SK-N-SH (cell line): Measurements from ENCODE around the gene MAML3. TPM values are rescaled to one million over a fixed set of nuclear protein-coding genes. Genes with fewer than 3 reads are reported as not detected.
A peak's percentile ranks its signal among the peaks of the same experiment; 100 is the strongest.

Experiments
- CTCF ChIA-PET: fragments of 300-600, 350-600 bp; formaldehyde crosslinking; extraction: SDS; loops from one replicate; lab custom pipeline; 2021; lab: Yijun Ruan, JAX
- POLR2A ChIA-PET: fragments of 350-600 bp; sonication (Branson Sonifier 250); formaldehyde crosslinking; extraction: SDS; loops from one replicate; lab custom pipeline; 2020; ENCODE audit warnings: antibody characterized with exemption, inconsistent platforms; lab: Yijun Ruan, JAX
- DNase-seq: peaks from one replicate; pipeline ENCODE4 v3.0.0; 2012
- H2AFZ ChIP-seq: fragments of 200-600 bp; sonication (generic); 2 replicates; pipeline ENCODE4 v1.8.1; 2016; ENCODE audit warnings: antibody characterized with exemption, mild to moderate bottlenecking, low read depth
- H3F3A ChIP-seq: fragments of 200-600 bp; sonication (generic); replicated peaks from 2 replicates; pipeline ENCODE3; 2016; ENCODE audit warnings: antibody characterized with exemption, mild to moderate bottlenecking; ENCODE audit not compliant: insufficient read depth
- H3K27ac ChIP-seq, 2 experiments: fragments of 200-500 bp in 1 of 2; fragments of 200-600 bp in 1 of 2; sonication (Bioruptor generic) in 1 of 2; sonication (generic), shearing (Covaris generic) in 1 of 2; 2 replicates each; pipeline versions ENCODE4 v1.5.1 to v1.6.1; 2014 to 2016; ENCODE audit warnings: low read depth in 2 of 2, inconsistent platforms in 1 of 2, low read length in 1 of 2, mild to moderate bottlenecking in 1 of 2, mixed read lengths in 1 of 2
- H3K27me3 ChIP-seq: fragments of 200-600 bp; sonication (generic), shearing (Covaris generic); 2 replicates; pipeline ENCODE4 v1.6.1; 2016; ENCODE audit warnings: mixed run types; ENCODE audit not compliant: insufficient read depth
- H3K36me3 ChIP-seq, 2 experiments: fragments of 200-500 bp in 1 of 2; fragments of 200-600 bp in 1 of 2; sonication (Bioruptor generic) in 1 of 2; sonication (generic) in 1 of 2; replicated peaks in 1 of 2; 2 replicates each; pipeline versions ENCODE3 to v1.5.1; 2014 to 2016; ENCODE audit warnings: low read length in 1 of 2, mild to moderate bottlenecking in 1 of 2; ENCODE audit not compliant: insufficient read depth in 2 of 2, control insufficient read depth in 1 of 2
- H3K4me1 ChIP-seq, 2 experiments: fragments of 200-500 bp in 1 of 2; fragments of 200-600 bp in 1 of 2; sonication (Bioruptor generic) in 1 of 2; sonication (generic), shearing (Covaris generic) in 1 of 2; 2 replicates each; pipeline versions ENCODE4 v1.5.1 to v1.6.1; 2014 to 2016; ENCODE audit warnings: low read depth in 1 of 2, low read length in 1 of 2, mixed run types in 1 of 2; ENCODE audit not compliant: insufficient read depth in 2 of 2, control insufficient read depth in 1 of 2
- H3K4me2 ChIP-seq: fragments of 200-600 bp; sonication (generic), shearing (Covaris generic); 2 replicates; pipeline ENCODE4 v1.6.1; 2017; ENCODE audit warnings: mixed run types
- H3K4me3 ChIP-seq, 2 experiments: fragments of 200-500 bp in 1 of 2; fragments of 200-600 bp in 1 of 2; sonication (Bioruptor generic) in 1 of 2; sonication (generic), shearing (Covaris generic) in 1 of 2; 2 replicates each; pipeline versions ENCODE4 v1.5.1 to v1.8.1; 2014 to 2016; ENCODE audit warnings: low read depth in 2 of 2, inconsistent platforms in 1 of 2, low read length in 1 of 2, mild to moderate bottlenecking in 1 of 2, mixed read lengths in 1 of 2, moderate library complexity in 1 of 2
- H3K79me2 ChIP-seq: fragments of 200-600 bp; sonication (generic); 2 replicates; pipeline ENCODE4 v1.8.1; 2017; ENCODE audit warnings: mild to moderate bottlenecking; ENCODE audit not compliant: insufficient read depth
- H3K9ac ChIP-seq: fragments of 200-600 bp; sonication (generic); 2 replicates; pipeline ENCODE4 v1.6.1; 2017; ENCODE audit warnings: mixed run types
- H3K9me2 ChIP-seq: fragments of 200-600 bp; sonication (generic); 2 replicates; pipeline ENCODE4 v1.6.1; 2017; ENCODE audit warnings: mixed run types
- H3K9me3 ChIP-seq: fragments of 200-600 bp; sonication (generic); 2 replicates; pipeline ENCODE4 v1.6.1; 2017; ENCODE audit warnings: mixed run types, mild to moderate bottlenecking, moderate library complexity
- H4K20me1 ChIP-seq: fragments of 200-600 bp; sonication (generic); 2 replicates; pipeline ENCODE4 v1.6.1; 2017; ENCODE audit warnings: mild to moderate bottlenecking, mixed run types; ENCODE audit not compliant: insufficient read depth
- ELF1 ChIP-seq: IDR thresholded peaks from 2 replicates; pipeline ENCODE4 v1.4.0; 2012
- EP300 ChIP-seq, 2 experiments: IDR thresholded peaks; 2 replicates each; pipeline versions ENCODE4 v1.4.0 to v1.6.1; 2012; ENCODE audit warnings: borderline replicate concordance in 1 of 2, low read depth in 1 of 2, low read length in 1 of 2
- EZH2phosphoT487 ChIP-seq: fragments of 200-600 bp; sonication (generic); IDR thresholded peaks from 2 replicates; pipeline ENCODE4 v1.6.1; 2017; ENCODE audit warnings: low read depth, mixed run types, mild to moderate bottlenecking, antibody characterized with exemption, moderate library complexity, borderline replicate concordance
- FOXJ3 ChIP-seq: sonication (generic); formaldehyde crosslinking; IDR thresholded peaks from 2 replicates; pipeline ENCODE4 v1.5.1; 2020; ENCODE audit warnings: mild to moderate bottlenecking, missing genetic modification reagents
- FOXM1 ChIP-seq: IDR thresholded peaks from 2 replicates; pipeline ENCODE4 v1.4.0; 2012; ENCODE audit warnings: low read depth, mild to moderate bottlenecking
- GABPA ChIP-seq: IDR thresholded peaks from 2 replicates; pipeline ENCODE4 v1.4.0; 2012; ENCODE audit warnings: low read depth, mild to moderate bottlenecking
- JUND ChIP-seq: IDR thresholded peaks from 2 replicates; pipeline ENCODE4 v1.4.0; 2012
- MAX ChIP-seq: IDR thresholded peaks from 2 replicates; pipeline ENCODE4 v1.4.0; 2012; ENCODE audit warnings: low read depth
- POLR2AphosphoS5 ChIP-seq: IDR thresholded peaks from 2 replicates; pipeline ENCODE4 v1.6.1; 2012; ENCODE audit warnings: low read depth, low read length
- RAD21 ChIP-seq: IDR thresholded peaks from 2 replicates; pipeline ENCODE4 v1.6.1; 2012; ENCODE audit warnings: mild to moderate bottlenecking, low read length
- REST ChIP-seq: IDR thresholded peaks from 2 replicates; pipeline ENCODE4 v1.6.1; 2012; ENCODE audit warnings: mild to moderate bottlenecking, low read depth, low read length, moderate library complexity
- RXRA ChIP-seq: IDR thresholded peaks from 2 replicates; pipeline ENCODE4 v1.4.0; 2012; ENCODE audit warnings: low read depth, mild to moderate bottlenecking, borderline replicate concordance
- SIN3A ChIP-seq: IDR thresholded peaks from 2 replicates; pipeline ENCODE4 v1.6.1; 2012; ENCODE audit warnings: low read depth, mild to moderate bottlenecking, low read length, moderate library complexity, borderline replicate concordance
- SMC3 ChIP-seq: IDR thresholded peaks from 2 replicates; pipeline ENCODE4 v1.6.1; 2012; ENCODE audit warnings: low read depth, low read length, improper control_type of control experiment
- TAF1 ChIP-seq: IDR thresholded peaks from 2 replicates; pipeline ENCODE4 v1.6.1; 2012; ENCODE audit warnings: low read depth, mild to moderate bottlenecking, low read length, moderate library complexity, borderline replicate concordance
- TCF12 ChIP-seq: IDR thresholded peaks from 2 replicates; pipeline ENCODE4 v1.4.0; 2012
- TEAD4 ChIP-seq: IDR thresholded peaks from 2 replicates; pipeline ENCODE4 v1.4.0; 2012; ENCODE audit warnings: mild to moderate bottlenecking, borderline replicate concordance; ENCODE audit not compliant: insufficient read depth
- YY1 ChIP-seq: IDR thresholded peaks from 2 replicates; pipeline ENCODE4 v1.4.0; 2012; ENCODE audit warnings: low read depth, mild to moderate bottlenecking
- WGBS: methylation state at CpG from one replicate; pipeline ENCODE4 v1.1.6; 2017; ENCODE audit warnings: low lambda C conversion rate; 5-methylcytosine and 5-hydroxymethylcytosine counted together
- polyA plus RNA-seq, 3 experiments: library from polyadenylated mRNA; depleted of rRNA; stranded (reverse); fragments of >200 nt; gene quantifications; 2 replicates each; pipeline ENCODE4 v1.2.3, GENCODE V29; 2012
- TF ChIP-seq, protein P1 (sequence below): fragments of 150-350 bp; IDR thresholded peaks from 2 replicates; pipeline ENCODE4 v1.6.1; 2017; ENCODE audit warnings: antibody characterized with exemption, low read length, low read depth, borderline replicate concordance
- TF ChIP-seq, protein P2 (sequence below): IDR thresholded peaks from 2 replicates; pipeline ENCODE4; 2012

Gene MAML3
- polyA plus RNA-seq, 1 of the 3 experiments (the other 2 are of a cell fraction): 5.3 TPM

DNA sequence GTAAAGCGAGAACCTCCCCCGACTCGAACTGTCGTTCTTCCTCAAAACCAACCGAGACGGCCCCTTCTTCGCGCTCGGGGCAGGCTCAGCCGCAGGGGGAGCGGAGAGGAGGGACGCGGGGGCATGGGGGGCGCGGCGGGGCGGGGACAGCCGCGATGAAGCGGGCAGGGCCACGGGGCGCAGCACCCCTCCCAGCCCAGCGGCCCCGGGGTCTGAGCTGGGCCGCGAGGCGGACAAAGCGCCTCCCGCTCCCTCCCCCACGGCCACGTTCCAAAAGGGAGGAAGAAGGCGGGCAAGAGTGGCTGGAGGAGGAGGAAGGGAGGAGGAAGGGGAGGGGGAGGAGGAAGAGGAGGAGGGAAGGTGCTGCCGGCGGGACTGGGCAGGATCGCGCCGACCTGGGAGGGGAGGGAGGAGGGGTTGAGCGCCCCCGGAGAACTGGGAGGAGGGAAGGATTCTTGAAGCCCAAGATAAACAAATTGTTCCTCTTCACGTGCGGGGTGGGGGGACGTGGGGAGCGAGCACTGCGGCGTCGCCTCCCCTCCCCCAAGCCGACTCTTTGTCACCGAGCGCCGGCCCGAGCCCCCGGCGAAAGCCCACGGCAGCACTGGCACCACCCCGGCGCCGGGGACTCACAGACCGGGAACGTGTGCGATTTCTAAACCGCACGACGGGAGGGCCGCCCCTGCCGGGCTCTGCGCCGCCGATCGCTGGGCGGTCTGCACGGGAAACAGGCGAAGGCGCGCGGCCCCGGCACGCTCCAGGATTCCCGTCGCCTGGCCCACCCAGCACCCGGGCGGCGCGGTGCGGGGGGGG is 2.9 kb downstream of the MAML3 start (continued):
- TF ChIP-seq TCF12 (no peak; the same call in 1 of the 2 replicates), EP300 (IDR thresholded peaks at IDR 0.05; ENCODE audit: borderline replicate concordance in 1 of 2, low read depth in 1 of 2, low read length in 1 of 2) (peak in 1 of 2 experiments; percentile 18; a peak in 1 of 4 replicates), FOXJ3 (peak; percentile 68; the same call in 1 of the 2 replicates), ELF1 (no peak), JUND (peak; percentile 13; the same call in 1 of the 2 replicates), TEAD4 (0 out of 2 replicates have a peak, but pooled peaks have one; percentile 12), GABPA (peak; percentile 23), SIN3A (peak; percentile 21; the same call in 1 of the 2 replicates), POLR2AphosphoS5 (peak; percentile 51), RAD21 (peak; percentile 1; the same call in 1 of the 2 replicates)

GRCh38 chr4:140150636-140150885 is 3.4 kb downstream of the MAML3 start:
- Histone ChIP-seq H3K27me3 (no peaks in the 10 kb centered on the region), H2AFZ (peak overlapping the region; percentile 93), H4K20me1 (no peaks in the 10 kb centered on the region), H3F3A (peaks cover 30% of the 10 kb centered on the region), H3K9me3 (no peaks in the 10 kb centered on the region), H3K27ac (peak overlapping the region; percentile 98 to 99), H3K9me2 (no peaks in the 10 kb centered on the region), H3K79me2 (peaks cover 36% of the 10 kb centered on the region), H3K4me1 (peaks cover 0 to 17% of the 10 kb centered on the region in 2 experiments; a peak in 2 of 4 replicates), H3K4me2 (peak overlapping the region; percentile 92), H3K36me3 (no peaks in the 10 kb centered on the region), H3K4me3 (peak overlapping the region; percentile 94 to 97), H3K9ac (peak overlapping the region; percentile 93)
- no peak for TF ChIP-seq EZH2phosphoT487
- no peak for TF ChIP-seq YY1
- no peak for TF ChIP-seq SIN3A
- TF ChIP-seq POLR2AphosphoS5: no peak
- no peak for TF ChIP-seq RXRA
- TF ChIP-seq EP300 (IDR thresholded peaks at IDR 0.05; ENCODE audit: borderline replicate concordance in 1 of 2, low read depth in 1 of 2, low read length in 1 of 2): no peak
- TF ChIP-seq, protein P1, sequence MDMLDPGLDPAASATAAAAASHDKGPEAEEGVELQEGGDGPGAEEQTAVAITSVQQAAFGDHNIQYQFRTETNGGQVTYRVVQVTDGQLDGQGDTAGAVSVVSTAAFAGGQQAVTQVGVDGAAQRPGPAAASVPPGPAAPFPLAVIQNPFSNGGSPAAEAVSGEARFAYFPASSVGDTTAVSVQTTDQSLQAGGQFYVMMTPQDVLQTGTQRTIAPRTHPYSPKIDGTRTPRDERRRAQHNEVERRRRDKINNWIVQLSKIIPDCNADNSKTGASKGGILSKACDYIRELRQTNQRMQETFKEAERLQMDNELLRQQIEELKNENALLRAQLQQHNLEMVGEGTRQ: no peak
- TF ChIP-seq FOXM1: no peak
- no peak for TF ChIP-seq JUND
- 0 out of 2 replicates have a peak, but pooled peaks have one; percentile 5 for TF ChIP-seq TAF1
- TF ChIP-seq MAX: no peak
- TF ChIP-seq RAD21: peak; percentile 25; the same call in 1 of the 2 replicates
- TF ChIP-seq REST: 0 out of 2 replicates have a peak, but pooled peaks have one; percentile 7
- TF ChIP-seq SMC3: no peak
- TF ChIP-seq, protein P2, sequence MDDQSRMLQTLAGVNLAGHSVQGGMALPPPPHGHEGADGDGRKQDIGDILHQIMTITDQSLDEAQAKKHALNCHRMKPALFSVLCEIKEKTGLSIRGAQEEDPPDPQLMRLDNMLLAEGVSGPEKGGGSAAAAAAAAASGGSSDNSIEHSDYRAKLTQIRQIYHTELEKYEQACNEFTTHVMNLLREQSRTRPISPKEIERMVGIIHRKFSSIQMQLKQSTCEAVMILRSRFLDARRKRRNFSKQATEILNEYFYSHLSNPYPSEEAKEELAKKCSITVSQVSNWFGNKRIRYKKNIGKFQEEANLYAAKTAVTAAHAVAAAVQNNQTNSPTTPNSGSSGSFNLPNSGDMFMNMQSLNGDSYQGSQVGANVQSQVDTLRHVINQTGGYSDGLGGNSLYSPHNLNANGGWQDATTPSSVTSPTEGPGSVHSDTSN: no peak
- CTCF ChIA-PET: interaction anchor here (0.6 to 7.8 kb wide), 12 partner anchors 32 to 458 kb away, joined by 3 to 91 read pairs (median 3); no protein-coding TSS in a partner anchor
- DNase-seq: no peak
- under 1% methylated on average over 13 of the region's 13 CpGs for WGBS
- POLR2A ChIA-PET: interaction anchor here (0.6 to 5.4 kb wide), 24 partner anchors 10 to 494 kb away, joined by 3 to 80 read pairs (median 7); no protein-coding TSS in a partner anchor
